GM19043 (cell line): Measurements from ENCODE around the gene ARHGEF1.

Experiments
- ATAC-seq: cut with Tn5 transposase; IDR thresholded peaks from one replicate; pipeline ENCODE4 v1.9.1; 2021; ENCODE audit warnings: low read depth; ENCODE audit not compliant: unreplicated experiment

Gene ARHGEF1

GRCh38 chr19:41947091-41947490 lies 64.1 kb downstream of the ARHGEF1 start:
- no peak for ATAC-seq

DNA sequence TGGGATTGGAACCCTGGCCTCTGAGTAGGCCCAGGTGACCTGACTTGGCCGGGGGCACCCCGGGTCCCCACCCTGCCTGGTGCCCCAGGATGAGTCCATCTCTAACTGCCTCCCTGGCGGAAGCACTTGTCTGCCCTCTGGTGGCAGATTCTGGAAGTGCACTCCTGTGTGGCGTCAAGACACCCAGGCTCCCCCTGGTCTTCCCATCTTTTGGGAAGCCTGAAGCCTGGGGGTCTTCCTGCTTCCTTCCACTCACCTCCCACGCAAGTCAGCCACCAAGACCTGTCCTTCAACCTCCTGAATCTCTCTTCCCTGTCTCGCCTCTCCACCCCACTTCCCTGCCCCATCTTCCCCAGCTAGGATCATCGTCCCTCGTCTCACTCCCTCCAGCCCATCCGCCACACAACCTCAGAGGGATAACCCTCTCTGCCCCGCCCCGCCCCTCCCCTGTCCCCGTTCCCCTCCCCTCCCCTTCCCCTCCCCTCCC lies 68.7 kb downstream of the ARHGEF1 start:
- no peak for ATAC-seq

DNA sequence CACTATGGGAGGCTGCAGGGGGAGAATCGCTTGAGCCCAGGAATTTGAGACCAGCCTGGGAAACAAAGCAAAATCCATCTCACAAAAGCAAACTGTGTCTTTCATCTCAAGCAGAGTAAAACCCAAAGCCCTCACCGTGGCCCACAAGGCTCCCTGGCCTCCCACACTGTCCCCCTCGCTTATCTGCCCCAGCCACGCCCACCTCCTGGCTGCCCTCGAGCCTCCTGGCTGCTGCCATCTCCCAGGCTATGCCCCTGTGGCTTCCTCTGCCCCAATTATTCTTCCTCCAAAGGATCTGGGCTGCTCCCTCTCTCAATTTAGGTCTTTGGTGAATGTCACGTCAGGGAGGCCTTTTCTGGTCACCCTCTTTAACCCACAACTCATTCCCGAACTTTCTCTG lies 72.5 kb downstream of the ARHGEF1 start:
- no peak for ATAC-seq

DNA sequence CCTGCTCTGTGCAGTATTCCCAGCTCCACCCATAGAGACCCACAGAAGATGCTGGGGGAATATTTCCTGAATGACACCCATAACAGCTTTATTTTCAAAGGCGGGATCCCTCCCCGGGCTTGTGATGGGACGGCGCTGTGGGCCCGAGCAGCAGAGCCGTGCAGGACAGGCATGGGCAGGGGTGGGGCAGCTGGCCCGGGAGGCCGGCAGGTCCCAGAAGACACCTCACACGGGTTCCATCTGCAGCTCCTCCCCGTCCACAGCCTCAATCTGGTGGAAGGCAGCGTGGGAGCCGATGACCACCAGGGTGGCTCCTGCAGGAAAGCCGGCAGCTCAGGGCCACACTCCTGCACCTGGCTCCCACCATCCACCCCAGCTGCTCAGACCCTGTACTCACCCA lies 73.6 kb downstream of the ARHGEF1 start:
- no peak for ATAC-seq
